ENCODE data around the gene SLC39A6. TPM values are rescaled to one million over a fixed set of nuclear protein-coding genes. Genes with fewer than 3 reads are reported as not detected.

Gene SLC39A6
- total RNA-seq, 1 donor from 2014 or later: 35.5 TPM

GRCh38 chr18:36158266-36158867 is 29.2 kb upstream of the SLC39A6 start:
- Histone ChIP-seq H3K27me3 (ENCODE audit: control insufficient read depth in 3 of 3, insufficient read depth in 3 of 3, low read length in 3 of 3) (no peaks in the 10 kb centered on the region), H3K9ac (ENCODE audit: low read depth in 1 of 3, low read length in 3 of 3) (no peak overlapping the region), H3K9me3 (ENCODE audit: control insufficient read depth in 3 of 3, low read length in 3 of 3) (no peaks in the 10 kb centered on the region), H3K36me3 (ENCODE audit: control insufficient read depth in 3 of 3, insufficient read depth in 3 of 3, low read length in 3 of 3) (peaks cover 8 to 71% (median 67%) of the 10 kb centered on the region in 3 donors), H3K4me3 (ENCODE audit: low read length in 3 of 3) (no peak overlapping the region), H3K4me1 (ENCODE audit: control insufficient read depth in 3 of 3, insufficient read depth in 3 of 3, low read length in 3 of 3) (no peaks in the 10 kb centered on the region), H3K27ac (ENCODE audit: low read depth, low read length) (no peak overlapping the region)

DNA sequence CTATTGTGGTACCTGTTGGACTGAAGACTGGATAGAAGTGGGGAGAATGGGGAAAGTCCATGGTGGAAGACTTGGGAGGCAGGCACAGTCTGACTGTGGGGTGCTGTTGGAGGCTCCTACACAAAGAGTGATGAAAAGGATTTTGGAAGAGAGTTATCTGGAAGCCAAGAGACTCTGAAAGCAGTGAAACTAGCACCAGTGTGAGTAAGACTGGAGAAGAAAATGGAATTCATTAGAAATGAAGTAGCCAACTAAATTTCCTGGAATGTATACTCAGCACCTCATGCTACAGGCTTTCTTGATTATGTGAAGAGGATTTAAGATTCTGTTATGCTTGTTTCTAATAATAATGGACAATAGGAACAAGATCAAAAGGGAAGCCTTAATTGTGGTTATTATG is 28.3 kb upstream of the SLC39A6 start:
- no peaks in the 10 kb centered on the region for H3K9me3 ChIP-seq (ENCODE audit: control insufficient read depth in 3 of 3, low read length in 3 of 3)
- H3K36me3 ChIP-seq (ENCODE audit: control insufficient read depth in 3 of 3, insufficient read depth in 3 of 3, low read length in 3 of 3): peaks cover 15 to 72% (median 69%) of the 10 kb centered on the region in 3 donors
- H3K4me3 ChIP-seq (ENCODE audit: low read length in 3 of 3): no peak overlapping the region
- no peaks in the 10 kb centered on the region for H3K4me1 ChIP-seq (ENCODE audit: control insufficient read depth in 3 of 3, insufficient read depth in 3 of 3, low read length in 3 of 3)
- no peak overlapping the region for H3K27ac ChIP-seq (ENCODE audit: low read depth, low read length)
- no peak overlapping the region for H3K9ac ChIP-seq (ENCODE audit: low read depth in 1 of 3, low read length in 3 of 3)
- H3K27me3 ChIP-seq (ENCODE audit: control insufficient read depth in 3 of 3, insufficient read depth in 3 of 3, low read length in 3 of 3): no peaks in the 10 kb centered on the region

GRCh38 chr18:36155851-36156757 is 27.0 kb upstream of the SLC39A6 start:
- H3K36me3 ChIP-seq (ENCODE audit: control insufficient read depth in 3 of 3, insufficient read depth in 3 of 3, low read length in 3 of 3): peaks cover 15 to 64% (median 63%) of the 10 kb centered on the region in 3 donors
- no peak overlapping the region for H3K4me3 ChIP-seq (ENCODE audit: low read length in 3 of 3)
- H3K4me1 ChIP-seq (ENCODE audit: control insufficient read depth in 3 of 3, insufficient read depth in 3 of 3, low read length in 3 of 3): no peaks in the 10 kb centered on the region
- no peak overlapping the region for H3K27ac ChIP-seq (ENCODE audit: low read depth, low read length)
- H3K9ac ChIP-seq (ENCODE audit: low read depth in 1 of 3, low read length in 3 of 3): no peak overlapping the region
- H3K9me3 ChIP-seq (ENCODE audit: control insufficient read depth in 3 of 3, low read length in 3 of 3): no peaks in the 10 kb centered on the region
- H3K27me3 ChIP-seq (ENCODE audit: control insufficient read depth in 3 of 3, insufficient read depth in 3 of 3, low read length in 3 of 3): no peaks in the 10 kb centered on the region

DNA sequence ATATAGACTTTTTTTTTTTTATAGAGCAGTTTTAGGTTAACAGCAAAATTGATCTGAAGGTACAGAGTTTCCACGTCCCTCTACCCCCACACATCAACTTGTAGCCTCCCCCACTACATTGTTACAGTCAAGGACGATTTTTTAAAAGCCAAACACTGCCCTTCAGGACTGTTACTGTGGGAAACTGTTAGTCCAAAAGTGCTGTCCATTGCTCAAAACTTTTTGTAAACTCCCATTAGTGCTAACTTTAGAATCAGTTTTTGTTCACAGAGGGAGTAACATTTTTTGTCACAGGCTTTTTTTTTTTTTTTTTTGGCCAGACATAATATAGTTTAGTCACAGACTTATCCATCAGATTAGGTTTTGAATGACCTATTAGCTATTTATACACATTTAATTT is 24.6 kb upstream of the SLC39A6 start:
- H3K4me1 ChIP-seq (ENCODE audit: control insufficient read depth in 3 of 3, insufficient read depth in 3 of 3, low read length in 3 of 3): no peaks in the 10 kb centered on the region
- H3K9ac ChIP-seq (ENCODE audit: low read depth in 1 of 3, low read length in 3 of 3): no peak overlapping the region
- no peaks in the 10 kb centered on the region for H3K9me3 ChIP-seq (ENCODE audit: control insufficient read depth in 3 of 3, low read length in 3 of 3)
- H3K27me3 ChIP-seq (ENCODE audit: control insufficient read depth in 3 of 3, insufficient read depth in 3 of 3, low read length in 3 of 3): no peaks in the 10 kb centered on the region
- H3K4me3 ChIP-seq (ENCODE audit: low read length in 3 of 3): no peak overlapping the region
- H3K36me3 ChIP-seq (ENCODE audit: control insufficient read depth in 3 of 3, insufficient read depth in 3 of 3, low read length in 3 of 3): peaks cover 18 to 64% (median 55%) of the 10 kb centered on the region in 3 donors
- H3K27ac ChIP-seq (ENCODE audit: low read depth, low read length): no peak overlapping the region

GRCh38 chr18:36153203-36153602 is 24.1 kb upstream of the SLC39A6 start:
- no peaks in the 10 kb centered on the region for H3K9me3 ChIP-seq (ENCODE audit: control insufficient read depth in 3 of 3, low read length in 3 of 3)
- H3K27ac ChIP-seq (ENCODE audit: low read depth, low read length): no peak overlapping the region
- peaks cover 20 to 64% (median 54%) of the 10 kb centered on the region in 3 donors for H3K36me3 ChIP-seq (ENCODE audit: control insufficient read depth in 3 of 3, insufficient read depth in 3 of 3, low read length in 3 of 3)
- no peaks in the 10 kb centered on the region for H3K27me3 ChIP-seq (ENCODE audit: control insufficient read depth in 3 of 3, insufficient read depth in 3 of 3, low read length in 3 of 3)
- no peak overlapping the region for H3K4me3 ChIP-seq (ENCODE audit: low read length in 3 of 3)
- no peaks in the 10 kb centered on the region for H3K4me1 ChIP-seq (ENCODE audit: control insufficient read depth in 3 of 3, insufficient read depth in 3 of 3, low read length in 3 of 3)
- H3K9ac ChIP-seq (ENCODE audit: low read depth in 1 of 3, low read length in 3 of 3): no peak overlapping the region

DNA sequence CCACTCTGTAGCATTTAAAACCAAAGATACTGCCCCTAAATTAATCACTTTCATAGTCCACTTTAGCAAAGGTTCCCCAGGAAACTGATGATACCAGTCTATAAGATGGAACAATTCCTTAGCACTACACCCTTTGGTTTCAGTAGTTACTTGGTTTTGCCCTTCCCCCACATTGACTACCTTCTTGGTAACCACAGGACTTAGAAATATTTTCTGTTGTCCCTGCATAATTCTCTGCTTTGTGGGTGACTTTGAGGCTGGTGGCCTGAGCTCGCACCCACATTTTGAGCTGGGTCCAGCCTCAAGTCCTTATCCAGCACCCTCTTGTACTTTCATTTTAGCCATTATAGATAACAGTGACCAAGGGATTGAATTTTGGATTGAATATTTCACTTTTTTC is 23.6 kb upstream of the SLC39A6 start:
- Histone ChIP-seq H3K4me1 (ENCODE audit: control insufficient read depth in 3 of 3, insufficient read depth in 3 of 3, low read length in 3 of 3) (no peaks in the 10 kb centered on the region), H3K27me3 (ENCODE audit: control insufficient read depth in 3 of 3, insufficient read depth in 3 of 3, low read length in 3 of 3) (no peaks in the 10 kb centered on the region), H3K9me3 (ENCODE audit: control insufficient read depth in 3 of 3, low read length in 3 of 3) (no peaks in the 10 kb centered on the region), H3K36me3 (ENCODE audit: control insufficient read depth in 3 of 3, insufficient read depth in 3 of 3, low read length in 3 of 3) (peaks cover 21 to 63% (median 53%) of the 10 kb centered on the region in 3 donors), H3K4me3 (ENCODE audit: low read length in 3 of 3) (no peak overlapping the region), H3K9ac (ENCODE audit: low read depth in 1 of 3, low read length in 3 of 3) (no peak overlapping the region), H3K27ac (ENCODE audit: low read depth, low read length) (no peak overlapping the region)

DNA sequence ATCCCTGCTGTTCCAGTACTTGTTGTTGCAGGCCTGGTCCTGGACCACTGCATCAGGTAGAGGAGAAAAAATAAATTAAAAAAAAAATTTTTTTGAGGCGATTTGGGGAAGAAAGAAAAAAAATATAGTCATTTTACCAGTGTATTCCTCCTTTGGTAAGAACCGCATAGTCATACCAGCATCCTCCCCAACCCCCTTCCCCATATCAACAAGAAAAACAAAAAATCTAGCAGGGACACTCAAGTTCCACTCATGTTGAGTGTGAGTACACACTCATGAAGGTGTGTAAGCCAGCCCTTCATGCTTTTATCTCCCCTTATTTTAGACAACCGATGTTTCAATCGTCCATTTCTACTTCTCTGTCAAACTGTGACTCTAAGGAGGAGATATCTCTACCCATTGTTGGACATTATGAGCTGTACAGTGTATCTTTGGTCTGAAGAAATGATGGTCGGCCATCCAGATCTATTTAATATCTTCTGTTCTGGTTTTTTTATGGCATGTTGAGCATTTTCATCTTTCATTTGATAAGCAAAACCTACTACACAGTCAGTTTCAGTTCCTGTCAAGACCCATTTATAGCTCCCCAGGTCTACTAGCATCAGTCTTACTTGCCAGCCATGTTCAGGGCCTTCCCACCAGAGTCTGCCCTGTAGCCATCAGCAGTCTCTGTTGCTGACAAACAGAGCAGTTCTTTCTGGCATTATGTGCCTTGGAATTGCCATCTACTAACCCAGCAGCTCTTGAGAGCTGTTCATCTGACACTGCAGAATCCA is 20.6 kb upstream of the SLC39A6 start:
- no peak overlapping the region for H3K4me3 ChIP-seq (ENCODE audit: low read length in 3 of 3)
- no peak overlapping the region for H3K27ac ChIP-seq (ENCODE audit: low read depth, low read length)
- no peaks in the 10 kb centered on the region for H3K4me1 ChIP-seq (ENCODE audit: control insufficient read depth in 3 of 3, insufficient read depth in 3 of 3, low read length in 3 of 3)
- H3K27me3 ChIP-seq (ENCODE audit: control insufficient read depth in 3 of 3, insufficient read depth in 3 of 3, low read length in 3 of 3): no peaks in the 10 kb centered on the region
- H3K9ac ChIP-seq (ENCODE audit: low read depth in 1 of 3, low read length in 3 of 3): no peak overlapping the region
- no peaks in the 10 kb centered on the region for H3K9me3 ChIP-seq (ENCODE audit: control insufficient read depth in 3 of 3, low read length in 3 of 3)
- peaks cover 30 to 66% (median 53%) of the 10 kb centered on the region in 3 donors for H3K36me3 ChIP-seq (ENCODE audit: control insufficient read depth in 3 of 3, insufficient read depth in 3 of 3, low read length in 3 of 3)

DNA sequence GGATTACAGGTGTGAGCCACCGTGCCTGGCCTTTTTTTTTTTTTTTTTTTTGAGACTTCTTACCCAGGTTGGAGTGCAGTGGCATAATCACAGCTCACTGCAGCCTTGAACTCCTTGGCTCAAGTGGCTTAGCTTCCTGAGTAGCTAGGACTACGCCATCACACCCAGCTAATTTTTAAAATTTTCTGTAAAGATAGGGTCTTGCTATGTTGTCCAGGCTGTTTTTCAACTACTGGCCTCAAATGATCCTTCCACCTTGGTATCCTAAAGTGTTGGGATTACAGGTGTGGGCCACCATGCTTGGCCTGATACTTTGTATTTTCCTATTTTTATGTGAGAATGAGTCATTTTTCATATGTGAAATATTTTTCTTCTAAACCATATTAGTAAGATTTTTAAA is 14.3 kb upstream of the SLC39A6 start:
- peaks cover 26 to 69% (median 58%) of the 10 kb centered on the region in 3 donors for H3K36me3 ChIP-seq (ENCODE audit: control insufficient read depth in 3 of 3, insufficient read depth in 3 of 3, low read length in 3 of 3)
- H3K27ac ChIP-seq (ENCODE audit: low read depth, low read length): no peak overlapping the region
- H3K27me3 ChIP-seq (ENCODE audit: control insufficient read depth in 3 of 3, insufficient read depth in 3 of 3, low read length in 3 of 3): no peaks in the 10 kb centered on the region
- no peaks in the 10 kb centered on the region for H3K9me3 ChIP-seq (ENCODE audit: control insufficient read depth in 3 of 3, low read length in 3 of 3)
- H3K4me3 ChIP-seq (ENCODE audit: low read length in 3 of 3): no peak overlapping the region
- no peak overlapping the region for H3K9ac ChIP-seq (ENCODE audit: low read depth in 1 of 3, low read length in 3 of 3)
- no peaks in the 10 kb centered on the region for H3K4me1 ChIP-seq (ENCODE audit: control insufficient read depth in 3 of 3, insufficient read depth in 3 of 3, low read length in 3 of 3)

DNA sequence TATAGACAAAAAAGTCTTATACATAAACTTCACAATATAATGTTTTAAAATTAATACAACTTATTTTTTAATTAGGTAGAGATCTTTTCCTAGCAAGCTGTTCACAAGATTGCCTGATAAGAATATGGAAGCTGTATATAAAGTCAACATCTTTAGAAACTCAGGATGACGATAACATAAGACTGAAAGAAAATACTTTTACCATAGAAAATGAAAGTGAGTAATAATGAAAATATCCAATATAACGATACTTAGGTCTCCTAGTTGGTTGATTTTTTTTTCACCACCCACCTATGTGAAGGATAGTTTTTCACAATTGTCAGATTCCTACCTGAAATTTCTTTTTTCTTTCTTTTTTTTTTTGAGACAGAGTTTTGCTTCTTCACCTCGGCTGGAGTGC is 13.6 kb upstream of the SLC39A6 start:
- Histone ChIP-seq H3K36me3 (ENCODE audit: control insufficient read depth in 3 of 3, insufficient read depth in 3 of 3, low read length in 3 of 3) (peaks cover 28 to 72% (median 58%) of the 10 kb centered on the region in 3 donors), H3K27ac (ENCODE audit: low read depth, low read length) (no peak overlapping the region), H3K9me3 (ENCODE audit: control insufficient read depth in 3 of 3, low read length in 3 of 3) (no peaks in the 10 kb centered on the region), H3K27me3 (ENCODE audit: control insufficient read depth in 3 of 3, insufficient read depth in 3 of 3, low read length in 3 of 3) (no peaks in the 10 kb centered on the region), H3K4me1 (ENCODE audit: control insufficient read depth in 3 of 3, insufficient read depth in 3 of 3, low read length in 3 of 3) (no peaks in the 10 kb centered on the region), H3K9ac (ENCODE audit: low read depth in 1 of 3, low read length in 3 of 3) (no peak overlapping the region), H3K4me3 (ENCODE audit: low read length in 3 of 3) (no peak overlapping the region)
